Lower lobe of right lung (tissue), 2 donors: Measurements from ENCODE around the gene ADCY5. TPM values are rescaled to one million over a fixed set of nuclear protein-coding genes. Genes with fewer than 3 reads are reported as not detected.

ENCODE experiments used
- ATAC-seq, 2 donors: fragments of 200-7000 bp; cut with Tn5 transposase; one replicate each; pipeline ENCODE4 v1.9.1; 2020 to 2022; ENCODE audit warnings: mild to moderate bottlenecking in 2 of 2, moderate library complexity in 2 of 2
- DNase-seq: peaks from one replicate; pipeline ENCODE4 v3.0.0-alpha.2; 2020
- H3K27ac ChIP-seq: fragments of 200-600 bp; one replicate; pipeline ENCODE4 v1.8.0; 2022
- H3K27me3 ChIP-seq: fragments of 200-600 bp; one replicate; pipeline ENCODE4 v1.8.0; 2022; ENCODE audit warnings: low read depth
- H3K36me3 ChIP-seq: fragments of 200-600 bp; one replicate; pipeline ENCODE4 v1.8.0; 2022; ENCODE audit warnings: mild to moderate bottlenecking
- H3K4me1 ChIP-seq: fragments of 200-600 bp; one replicate; pipeline ENCODE4 v1.8.0; 2022
- H3K4me3 ChIP-seq: fragments of 200-600 bp; one replicate; pipeline ENCODE4 v1.8.0; 2022; ENCODE audit warnings: mild to moderate bottlenecking
- H3K9me3 ChIP-seq: fragments of 200-600 bp; one replicate; pipeline ENCODE4 v1.8.0; 2022
- intact Hi-C: fragments of 100-400 bp; cut with DNase I; formaldehyde crosslinking; loops from one replicate; pipeline ENCODE4 v1.11.0; 2022
- total RNA-seq: library from RNA; stranded (reverse); fragmentation: NEBNext Ultra II Directional; extraction: Animal tissue kit (Norgen Biotek cat#: 25700); gene quantifications from one replicate; pipeline ENCODE4 v1.2.1, GENCODE V29; 2021
- TF ChIP-seq, protein P1 (sequence below): fragments of 200-600 bp; IDR thresholded peaks from one replicate; pipeline ENCODE4 v1.8.0; 2022; ENCODE audit warnings: antibody characterized with exemption, mild to moderate bottlenecking
- donor health status: DM: no; HTN: yes; CAD: no; lungs with severe emphysema.

ADCY5 gene
- total RNA-seq, 1 donor from 2014 or later = 5.6 TPM

DNA sequence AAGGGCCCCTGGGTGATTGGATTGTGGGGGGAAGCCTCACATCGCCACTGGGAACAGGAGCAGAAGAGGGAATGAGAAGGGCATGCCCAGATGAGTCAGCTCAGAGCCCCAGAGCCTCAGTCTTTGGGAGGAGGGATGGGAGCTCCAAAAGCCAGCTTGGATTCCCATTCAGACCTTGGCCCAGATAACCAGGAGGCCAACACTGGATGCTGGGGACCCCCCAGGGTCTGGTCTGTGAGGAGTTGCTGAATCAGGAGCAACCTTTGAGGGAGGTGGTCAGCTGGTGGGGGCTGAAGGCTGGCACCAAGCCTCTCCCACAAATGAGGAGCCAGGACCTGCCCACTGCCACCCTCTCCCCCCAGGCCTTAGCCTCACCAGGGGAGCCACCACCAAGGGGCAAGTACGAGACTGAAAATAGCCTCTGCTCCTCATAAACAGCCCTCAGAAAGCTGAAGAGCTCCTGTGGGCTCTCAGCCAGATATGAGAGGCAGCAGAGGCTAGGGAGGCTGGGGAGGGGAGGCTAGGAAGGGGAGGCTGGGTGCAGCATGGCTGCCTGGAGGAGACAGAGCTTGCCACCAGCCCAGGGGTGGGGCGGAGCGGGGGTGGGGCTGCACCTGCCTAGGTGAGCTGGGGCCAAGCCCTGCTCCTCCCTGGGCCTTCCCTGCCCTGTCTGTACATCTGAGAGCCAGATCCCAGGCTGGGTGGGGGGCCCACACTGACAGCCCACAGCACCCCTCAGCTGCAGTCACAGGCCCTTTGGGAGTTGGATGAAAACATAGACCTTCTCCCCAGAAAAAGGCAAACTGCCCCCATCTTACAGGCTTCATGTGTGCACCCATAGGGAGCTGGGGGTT lies 147.3 kb downstream of the ADCY5 start:
- TF ChIP-seq, protein P1, sequence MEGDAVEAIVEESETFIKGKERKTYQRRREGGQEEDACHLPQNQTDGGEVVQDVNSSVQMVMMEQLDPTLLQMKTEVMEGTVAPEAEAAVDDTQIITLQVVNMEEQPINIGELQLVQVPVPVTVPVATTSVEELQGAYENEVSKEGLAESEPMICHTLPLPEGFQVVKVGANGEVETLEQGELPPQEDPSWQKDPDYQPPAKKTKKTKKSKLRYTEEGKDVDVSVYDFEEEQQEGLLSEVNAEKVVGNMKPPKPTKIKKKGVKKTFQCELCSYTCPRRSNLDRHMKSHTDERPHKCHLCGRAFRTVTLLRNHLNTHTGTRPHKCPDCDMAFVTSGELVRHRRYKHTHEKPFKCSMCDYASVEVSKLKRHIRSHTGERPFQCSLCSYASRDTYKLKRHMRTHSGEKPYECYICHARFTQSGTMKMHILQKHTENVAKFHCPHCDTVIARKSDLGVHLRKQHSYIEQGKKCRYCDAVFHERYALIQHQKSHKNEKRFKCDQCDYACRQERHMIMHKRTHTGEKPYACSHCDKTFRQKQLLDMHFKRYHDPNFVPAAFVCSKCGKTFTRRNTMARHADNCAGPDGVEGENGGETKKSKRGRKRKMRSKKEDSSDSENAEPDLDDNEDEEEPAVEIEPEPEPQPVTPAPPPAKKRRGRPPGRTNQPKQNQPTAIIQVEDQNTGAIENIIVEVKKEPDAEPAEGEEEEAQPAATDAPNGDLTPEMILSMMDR = no peak
- intact Hi-C loops = no loop called here
- ATAC-seq = no peak

DNA sequence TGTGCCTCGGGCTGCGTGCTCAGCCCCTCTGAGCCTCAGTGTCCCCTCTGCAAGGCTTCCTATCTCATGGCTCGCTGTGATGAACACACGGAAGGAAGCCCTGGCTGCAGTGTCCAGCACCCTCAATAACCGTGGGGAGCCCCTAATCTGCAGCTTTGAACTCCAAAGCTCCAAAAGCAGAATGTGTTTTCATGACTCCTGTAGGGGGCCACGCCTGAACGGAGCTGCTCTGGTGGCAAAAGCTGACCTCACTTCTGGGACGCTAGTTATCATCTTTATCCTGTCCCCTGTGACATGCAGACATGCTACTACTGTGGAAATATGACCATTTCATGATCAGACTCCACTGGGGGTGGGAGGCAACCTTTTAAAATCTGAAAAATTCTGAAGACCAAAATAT lies 148.3 kb downstream of the ADCY5 start:
- DNase-seq = peak; percentile 20
- no peak for ATAC-seq
- Histone ChIP-seq H3K4me3 (no peak overlapping the region), H3K27me3 (no peaks in the 10 kb centered on the region), H3K36me3 (no peaks in the 10 kb centered on the region), H3K4me1 (no peaks in the 10 kb centered on the region), H3K27ac (no peak overlapping the region), H3K9me3 (no peaks in the 10 kb centered on the region)
- TF ChIP-seq, protein P1 = no peak
- intact Hi-C loops = no loop called here

More for the DNA sequence above, 147.3 kb downstream of the ADCY5 start:
- Histone ChIP-seq H3K4me3 (no peak overlapping the region), H3K27ac (no peak overlapping the region), H3K36me3 (no peaks in the 10 kb centered on the region), H3K4me1 (no peaks in the 10 kb centered on the region), H3K9me3 (no peaks in the 10 kb centered on the region), H3K27me3 (no peaks in the 10 kb centered on the region)
- DNase-seq = peak; percentile 26

DNA sequence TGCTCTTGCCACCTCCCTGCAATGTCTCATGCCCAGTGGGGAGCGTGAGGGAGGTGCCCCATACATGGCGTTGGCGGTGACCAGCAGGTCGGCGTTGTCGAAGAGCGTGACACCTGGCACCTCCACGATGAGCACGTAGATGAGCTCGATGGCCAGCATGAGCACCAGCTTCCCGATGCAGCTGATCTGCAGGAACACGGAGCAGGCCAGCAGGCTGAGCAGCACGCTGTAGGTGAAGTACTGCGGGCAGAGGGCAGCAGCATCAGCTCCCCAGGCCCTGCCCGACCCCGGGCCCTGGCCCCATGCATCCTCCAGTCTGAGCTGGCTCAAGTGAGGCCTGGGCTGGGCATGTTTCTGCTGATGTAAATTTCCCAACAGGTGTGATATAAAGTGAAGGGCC lies 148.8 kb downstream of the ADCY5 start:
- intact Hi-C loops = no loop called here
- no peaks in the 10 kb centered on the region for H3K9me3 ChIP-seq
- TF ChIP-seq, protein P1 = no peak
- H3K27ac ChIP-seq = no peak overlapping the region
- H3K36me3 ChIP-seq = no peaks in the 10 kb centered on the region
- H3K4me1 ChIP-seq = no peaks in the 10 kb centered on the region
- no peak overlapping the region for H3K4me3 ChIP-seq
- DNase-seq = peak; percentile 29
- ATAC-seq = no peak
- H3K27me3 ChIP-seq = no peaks in the 10 kb centered on the region

DNA sequence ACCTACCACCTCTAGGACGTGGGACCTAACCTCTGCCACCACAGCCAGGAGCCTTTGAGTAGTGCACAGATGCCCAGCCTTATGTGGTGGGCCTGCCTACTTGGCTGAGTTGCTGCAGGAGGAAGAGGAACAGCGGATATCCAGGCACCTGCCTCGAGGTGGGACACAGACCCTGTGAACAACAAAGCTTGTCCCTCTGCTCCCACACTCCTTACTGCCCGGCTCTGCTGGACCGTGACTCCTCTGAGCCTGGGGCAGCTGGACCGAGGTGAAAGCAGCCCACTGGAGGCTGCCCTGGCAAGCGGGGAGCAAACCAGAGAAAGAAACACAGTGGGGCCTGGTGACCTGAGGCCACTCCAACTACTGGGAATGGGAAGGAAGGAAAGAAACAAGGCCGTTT lies 149.3 kb downstream of the ADCY5 start:
- intact Hi-C loops = no loop called here
- Histone ChIP-seq H3K27me3 (no peaks in the 10 kb centered on the region), H3K36me3 (no peaks in the 10 kb centered on the region), H3K27ac (no peak overlapping the region), H3K4me3 (no peak overlapping the region), H3K4me1 (no peaks in the 10 kb centered on the region), H3K9me3 (no peaks in the 10 kb centered on the region)
- DNase-seq (peak; percentile 14), ATAC-seq (no peak)
- TF ChIP-seq, protein P1 = no peak

DNA sequence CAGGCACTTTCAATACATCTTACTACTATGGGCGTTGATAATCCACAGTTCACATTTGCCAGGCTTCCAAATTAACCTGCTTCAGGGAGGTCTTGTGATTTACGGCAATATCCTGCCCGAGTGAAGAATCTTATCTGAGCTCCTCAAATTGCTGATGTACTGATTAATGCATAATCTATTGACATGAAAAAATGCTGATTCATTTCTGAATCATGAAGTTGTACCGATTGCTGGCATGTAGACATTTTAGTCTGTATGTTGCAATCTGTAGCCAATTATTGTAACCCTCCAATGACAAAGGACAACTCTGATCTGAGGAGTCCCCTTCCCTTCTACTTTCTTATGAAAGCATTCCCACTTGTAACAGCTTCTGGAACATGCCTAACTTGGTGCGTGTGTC lies 150.0 kb downstream of the ADCY5 start:
- DNase-seq = no peak
- H3K27me3 ChIP-seq = no peaks in the 10 kb centered on the region
- intact Hi-C loops = no loop called here
- H3K27ac ChIP-seq = no peak overlapping the region
- TF ChIP-seq, protein P1 = no peak
- H3K36me3 ChIP-seq = no peaks in the 10 kb centered on the region
- no peak for ATAC-seq
- H3K4me3 ChIP-seq = no peak overlapping the region
- H3K9me3 ChIP-seq = no peaks in the 10 kb centered on the region
- no peaks in the 10 kb centered on the region for H3K4me1 ChIP-seq
